Measurements from ENCODE around the gene CLEC16A.

Gene CLEC16A

DNA sequence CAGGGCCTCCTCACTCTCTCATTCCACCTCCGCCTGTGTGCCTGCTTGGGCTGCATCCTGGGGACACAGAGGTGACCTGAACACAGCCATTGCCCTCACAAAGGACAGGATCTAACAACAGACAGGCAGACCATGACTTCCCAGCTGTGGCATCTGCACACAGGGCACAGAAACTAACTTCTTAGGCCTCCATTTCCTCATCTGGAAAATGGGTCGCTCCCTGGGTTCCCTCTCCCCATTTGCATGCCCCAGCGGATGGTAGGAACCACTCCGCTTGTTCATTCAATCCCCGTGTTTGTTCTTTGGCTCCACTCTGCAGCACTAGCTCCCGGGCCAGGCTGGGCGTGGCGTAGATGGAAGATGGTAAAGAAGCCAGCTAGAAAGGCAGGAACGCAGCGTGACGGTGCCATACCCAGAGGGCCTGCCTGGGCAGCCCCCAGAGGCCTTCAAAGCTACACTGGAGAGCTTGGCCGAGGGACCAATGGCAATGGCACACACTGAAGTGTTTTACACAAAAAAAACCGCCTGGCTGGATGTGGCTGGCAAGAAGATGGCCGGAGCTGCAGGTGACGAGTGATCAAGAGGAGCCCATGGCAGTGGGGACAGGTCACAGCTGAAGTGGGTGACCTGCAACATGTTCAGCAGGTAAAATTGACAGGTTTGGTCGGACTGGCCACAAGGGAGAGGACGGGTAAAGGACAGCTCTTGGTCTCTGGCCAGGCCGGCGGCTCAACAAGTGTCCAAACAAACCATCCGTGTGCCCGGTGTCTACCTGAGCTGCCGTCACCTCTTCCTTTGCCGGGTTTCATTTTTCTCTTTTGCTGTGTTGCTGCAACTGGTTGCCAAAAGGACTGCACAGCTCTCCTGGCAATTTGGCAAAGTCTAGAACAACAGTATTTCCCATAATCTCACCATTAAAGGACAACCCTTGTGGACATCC is 244.7 kb downstream of the CLEC16A start:
- no peak for TF ChIP-seq ZNF274 (IDR thresholded peaks at IDR 0.05; ENCODE audit: low read depth, low read length)
- H3K4me3 ChIP-seq (ENCODE audit: low read length) = no peak overlapping the region

DNA sequence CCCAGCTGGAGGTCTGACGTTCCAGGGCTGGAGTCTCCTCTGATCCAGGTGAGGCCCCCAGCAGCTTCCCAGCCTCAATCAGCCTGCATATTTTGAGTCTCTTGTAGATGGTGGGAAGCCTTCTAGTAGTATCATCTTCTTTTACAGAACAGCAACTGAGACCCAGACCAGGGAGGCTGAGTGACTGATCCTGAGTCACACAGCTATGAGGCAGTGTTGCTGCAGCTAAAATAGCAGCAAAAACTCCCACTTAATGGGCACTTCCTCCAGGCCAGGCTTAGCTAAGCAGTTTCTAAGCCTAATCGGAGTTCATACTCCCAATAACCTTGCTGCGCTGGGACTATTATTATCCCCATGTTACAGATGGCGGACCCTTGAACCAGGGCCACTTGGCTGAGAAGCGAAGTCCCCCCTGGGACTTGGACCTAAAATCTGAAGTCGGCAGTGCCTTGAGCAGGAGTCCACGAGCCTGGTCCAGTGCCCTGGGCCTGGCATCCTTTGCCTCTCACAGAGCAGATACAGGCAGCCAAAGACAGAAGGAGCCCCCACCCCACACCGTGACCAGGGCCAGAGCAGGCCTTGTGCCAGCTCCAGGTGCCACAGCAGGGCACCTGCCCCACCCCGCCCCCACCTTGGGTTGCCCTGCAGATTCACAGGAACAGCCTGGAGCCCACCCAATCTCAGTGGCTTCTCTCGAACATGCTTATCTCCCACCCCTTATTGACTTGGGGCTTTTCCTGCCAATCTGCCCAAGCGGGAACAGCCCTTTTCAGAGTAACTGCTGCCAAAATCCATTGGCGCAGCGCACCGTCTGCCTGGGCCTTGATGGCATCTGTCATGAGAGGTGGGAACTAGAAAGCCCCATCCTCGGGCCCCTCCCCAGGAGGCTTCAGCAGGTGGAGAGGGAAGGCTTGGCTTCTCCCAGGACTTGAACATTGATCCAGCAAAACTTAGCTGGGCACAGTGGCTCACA is 246.5 kb downstream of the CLEC16A start:
- no peak overlapping the region for H3K4me3 ChIP-seq (ENCODE audit: low read length)
- no peak for TF ChIP-seq ZNF274 (IDR thresholded peaks at IDR 0.05; ENCODE audit: low read depth, low read length)

DNA sequence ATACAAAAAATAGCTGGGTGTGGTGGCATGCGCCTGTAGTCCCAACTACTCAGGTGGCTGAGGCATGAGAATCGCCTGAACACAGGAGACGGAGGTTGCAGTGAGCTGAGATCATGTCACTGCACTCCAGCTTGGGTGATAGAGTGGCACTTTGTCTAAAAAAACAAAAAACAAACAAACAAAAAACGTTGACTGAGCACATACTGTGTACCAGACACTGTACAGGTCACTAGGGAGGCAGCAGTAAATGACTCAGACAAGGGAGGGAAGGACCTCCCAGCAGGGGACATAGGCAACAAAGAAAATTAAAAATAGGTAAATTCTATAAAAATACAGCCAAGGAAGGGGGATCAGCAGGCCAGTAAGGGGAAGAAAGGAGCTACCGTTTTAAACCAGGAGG is 247.3 kb downstream of the CLEC16A start:
- no peak overlapping the region for H3K4me3 ChIP-seq (ENCODE audit: low read length)
- TF ChIP-seq ZNF274 (IDR thresholded peaks at IDR 0.05; ENCODE audit: low read depth, low read length) = no peak

DNA sequence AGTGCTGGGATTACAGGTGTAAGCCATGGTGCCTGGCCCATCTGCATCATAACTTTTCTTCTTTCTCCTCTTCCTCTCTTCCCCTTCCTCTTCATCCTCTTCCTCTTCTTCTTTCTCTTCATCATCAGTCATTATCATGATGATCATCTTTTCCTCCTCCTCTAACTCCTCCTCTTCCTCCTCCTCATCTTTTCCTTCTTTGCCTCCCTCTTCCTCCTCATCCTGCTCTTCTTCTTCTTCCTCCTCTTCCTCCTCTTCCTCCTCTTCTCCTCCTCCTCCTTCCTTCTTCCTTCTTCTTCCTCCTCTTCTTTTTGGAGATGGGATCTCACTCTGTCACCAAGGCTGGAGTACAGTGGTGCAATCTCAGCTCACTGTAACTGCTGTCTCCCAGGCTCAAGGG is 249.1 kb downstream of the CLEC16A start:
- no peak for TF ChIP-seq ZNF274 (IDR thresholded peaks at IDR 0.05; ENCODE audit: low read depth, low read length)
- no peak overlapping the region for H3K4me3 ChIP-seq (ENCODE audit: low read length)

DNA sequence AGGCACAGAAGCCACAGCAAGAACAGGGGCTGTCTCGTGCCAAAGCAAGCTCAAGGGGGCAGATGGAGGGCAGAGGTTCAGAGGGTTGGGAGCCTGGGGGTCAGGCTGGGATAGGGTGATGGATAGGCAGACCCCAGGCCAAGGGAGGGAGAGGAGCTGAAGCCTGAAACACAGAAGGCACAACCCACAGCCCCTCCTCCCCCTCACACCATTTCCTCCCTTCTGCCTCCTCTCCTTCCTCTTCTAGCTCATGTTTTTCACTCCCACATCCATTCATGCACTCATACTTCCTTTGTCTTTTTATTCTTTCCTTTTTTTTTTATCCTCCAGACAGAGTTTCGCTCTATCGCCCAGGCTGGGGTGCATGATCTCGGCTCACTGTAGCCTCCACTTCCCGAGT is 250.5 kb downstream of the CLEC16A start:
- H3K4me3 ChIP-seq (ENCODE audit: low read length) = no peak overlapping the region
- no peak for TF ChIP-seq ZNF274 (IDR thresholded peaks at IDR 0.05; ENCODE audit: low read depth, low read length)

DNA sequence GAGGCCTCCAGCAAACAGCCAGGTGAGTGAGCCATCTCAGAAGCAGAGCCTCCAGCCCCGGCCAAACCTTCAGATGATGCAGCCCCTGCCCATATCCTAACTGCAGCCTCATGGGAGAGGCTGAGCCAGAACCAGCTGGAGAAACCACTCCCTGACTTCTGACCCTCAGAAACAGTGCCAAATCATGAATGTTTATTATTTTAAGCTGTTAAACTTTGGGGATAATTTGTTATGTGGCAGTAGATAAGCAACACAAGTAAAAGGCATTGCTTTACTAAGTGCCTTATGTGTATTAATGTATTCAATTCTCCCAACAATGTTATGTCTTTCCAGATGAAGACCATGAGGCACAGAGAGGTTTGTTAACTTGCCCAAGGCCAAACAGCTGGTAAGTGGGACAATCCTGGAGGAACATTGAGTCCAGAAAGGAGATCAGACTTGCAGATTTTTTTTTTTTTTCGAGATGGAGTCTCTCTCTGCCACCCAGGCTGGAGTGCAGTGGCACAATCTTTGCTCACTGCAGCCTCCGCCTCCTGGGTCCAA is 252.0 kb downstream of the CLEC16A start:
- TF ChIP-seq ZNF274 (IDR thresholded peaks at IDR 0.05; ENCODE audit: low read depth, low read length) = no peak
- no peak overlapping the region for H3K4me3 ChIP-seq (ENCODE audit: low read length)

DNA sequence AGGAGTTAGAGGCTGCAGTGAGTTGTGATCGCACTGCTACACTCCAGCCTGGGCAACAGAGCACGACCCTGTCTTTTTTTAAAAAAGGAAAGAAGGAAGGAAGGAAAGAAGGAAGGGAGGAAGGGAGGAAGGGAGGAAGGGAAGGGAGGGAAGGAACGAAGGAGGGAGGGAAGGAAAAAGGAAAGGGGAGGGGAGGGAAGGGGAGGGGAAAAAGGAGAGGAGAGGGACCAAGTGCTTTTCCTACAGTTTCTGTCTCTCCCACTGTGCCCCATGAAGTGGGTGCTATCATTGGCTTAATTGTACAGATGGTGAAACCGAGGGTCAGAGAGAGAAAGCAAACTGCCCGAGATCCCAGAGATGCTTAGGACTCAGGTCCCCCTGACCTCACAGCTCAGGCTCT is 254.0 kb downstream of the CLEC16A start:
- no peak overlapping the region for H3K4me3 ChIP-seq (ENCODE audit: low read length)
- no peak for TF ChIP-seq ZNF274 (IDR thresholded peaks at IDR 0.05; ENCODE audit: low read depth, low read length)

DNA sequence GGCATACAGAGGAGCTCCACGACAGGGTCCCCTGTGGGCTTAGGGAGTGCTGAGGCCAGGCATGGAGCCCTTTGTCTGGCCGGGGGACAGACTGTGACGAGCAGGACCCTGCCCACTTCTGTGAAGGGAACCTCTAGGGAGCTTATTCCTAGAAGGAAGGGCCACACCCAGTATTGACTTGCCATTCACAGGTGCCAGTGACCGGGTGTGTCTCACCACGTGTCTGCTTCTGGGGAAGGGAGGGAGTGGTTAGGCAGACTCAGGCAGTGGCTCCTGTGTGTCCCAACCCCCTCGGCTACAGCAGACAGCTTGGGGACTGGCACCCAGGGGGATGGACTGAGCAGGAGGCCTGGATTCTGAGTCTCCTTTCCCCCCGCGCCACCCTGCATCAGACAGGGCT is 254.5 kb downstream of the CLEC16A start:
- no peak overlapping the region for H3K4me3 ChIP-seq (ENCODE audit: low read length)
- TF ChIP-seq ZNF274 (IDR thresholded peaks at IDR 0.05; ENCODE audit: low read depth, low read length) = no peak

DNA sequence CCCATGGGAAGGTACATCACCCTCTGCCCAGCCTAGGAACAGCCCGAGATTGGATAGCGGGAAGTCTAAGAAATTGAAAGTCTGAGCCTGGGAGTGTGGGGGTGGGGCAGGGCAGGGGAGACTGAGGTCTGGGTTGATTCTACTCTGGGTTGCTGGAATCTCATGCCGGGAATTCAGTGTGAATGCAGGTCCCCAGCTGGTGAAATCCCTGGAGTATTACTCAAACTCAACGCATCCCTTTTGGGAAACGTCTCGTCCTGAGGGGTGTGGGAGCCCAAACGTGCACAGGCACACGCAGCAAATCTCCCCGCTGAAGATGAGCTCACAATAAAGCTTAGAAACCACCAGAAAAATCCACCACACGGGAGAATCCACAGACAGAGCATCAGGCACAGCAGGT is 256.2 kb downstream of the CLEC16A start:
- TF ChIP-seq ZNF274 (IDR thresholded peaks at IDR 0.05; ENCODE audit: low read depth, low read length) = no peak
- no peak overlapping the region for H3K4me3 ChIP-seq (ENCODE audit: low read length)

DNA sequence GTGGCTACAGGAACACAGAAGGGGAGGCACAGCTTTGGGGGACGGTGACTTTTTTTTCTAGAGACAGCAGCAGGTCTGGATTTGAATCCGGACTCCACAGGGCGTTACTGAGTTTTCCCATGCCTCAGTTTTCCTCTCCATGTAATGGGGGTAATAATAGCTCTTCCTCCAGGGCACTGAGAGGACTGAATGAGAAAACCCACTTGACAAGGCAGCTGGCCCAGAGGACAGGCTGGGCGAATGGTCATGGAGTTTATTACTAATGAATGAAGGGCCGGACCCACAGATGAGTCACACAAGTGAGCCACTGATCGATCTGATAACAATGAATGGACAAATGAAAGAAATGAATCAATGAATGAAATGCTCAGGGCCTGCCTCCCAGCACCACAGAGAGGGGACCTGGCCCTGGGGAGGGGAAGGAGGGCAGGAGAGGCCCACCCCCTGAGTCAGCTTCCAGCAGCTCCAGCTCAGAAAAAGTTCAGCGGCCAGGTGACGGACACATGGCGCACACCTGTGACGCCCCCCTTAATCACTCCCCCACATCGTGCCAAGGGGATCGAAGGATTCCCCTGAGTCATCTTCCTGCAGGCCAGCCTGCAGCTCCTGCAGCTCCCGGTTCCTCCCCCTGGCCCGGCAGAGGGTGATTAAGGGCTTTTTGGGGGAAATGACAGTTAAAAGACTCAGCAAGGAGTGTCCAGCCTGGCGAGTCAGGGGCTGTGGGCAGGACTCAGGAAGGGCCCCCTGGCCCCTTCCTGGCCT is 257.3 kb downstream of the CLEC16A start:
- no peak overlapping the region for H3K4me3 ChIP-seq (ENCODE audit: low read length)
- TF ChIP-seq ZNF274 (IDR thresholded peaks at IDR 0.05; ENCODE audit: low read depth, low read length) = no peak

DNA sequence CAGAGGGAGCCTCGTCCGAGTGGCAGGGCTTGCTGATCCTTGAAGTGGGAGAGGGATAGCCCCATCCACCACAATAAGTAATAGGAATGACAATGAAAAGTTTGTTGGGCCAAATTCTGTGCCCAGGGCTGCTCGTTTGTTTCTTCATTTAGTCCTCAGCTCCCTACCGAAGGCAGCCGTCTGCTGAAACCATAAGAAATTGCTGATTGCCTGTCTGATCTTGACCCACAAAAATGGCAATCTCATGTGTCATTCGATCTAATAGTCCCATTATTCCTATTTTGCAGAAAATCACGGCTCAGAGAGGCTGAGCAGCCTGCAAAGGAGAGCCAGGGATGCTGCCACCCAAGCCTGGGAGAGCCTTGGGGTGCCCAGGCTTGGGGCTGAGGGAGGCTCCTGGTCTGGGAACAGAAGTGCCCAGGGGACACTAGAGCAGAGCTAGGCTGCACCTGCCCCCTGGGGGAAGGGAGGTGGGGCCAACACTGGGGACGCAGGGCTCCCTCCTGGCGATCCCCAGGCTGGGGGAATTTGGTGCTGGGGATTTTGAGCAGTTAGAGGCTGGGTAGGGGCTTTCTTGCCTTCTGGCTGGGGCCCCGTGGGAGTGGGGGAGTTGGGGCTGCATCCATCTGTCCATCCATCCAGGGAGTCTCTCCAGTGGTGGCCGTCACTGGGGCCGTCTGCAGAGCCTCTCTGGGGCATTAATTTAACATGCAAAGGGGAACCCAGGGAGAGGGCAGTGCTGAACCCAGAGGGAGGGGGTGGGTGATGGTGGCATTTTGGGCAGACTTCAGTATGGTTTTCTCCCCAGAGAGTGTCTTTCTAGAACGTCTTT is 258.1 kb downstream of the CLEC16A start:
- no peak overlapping the region for H3K4me3 ChIP-seq (ENCODE audit: low read length)

DNA sequence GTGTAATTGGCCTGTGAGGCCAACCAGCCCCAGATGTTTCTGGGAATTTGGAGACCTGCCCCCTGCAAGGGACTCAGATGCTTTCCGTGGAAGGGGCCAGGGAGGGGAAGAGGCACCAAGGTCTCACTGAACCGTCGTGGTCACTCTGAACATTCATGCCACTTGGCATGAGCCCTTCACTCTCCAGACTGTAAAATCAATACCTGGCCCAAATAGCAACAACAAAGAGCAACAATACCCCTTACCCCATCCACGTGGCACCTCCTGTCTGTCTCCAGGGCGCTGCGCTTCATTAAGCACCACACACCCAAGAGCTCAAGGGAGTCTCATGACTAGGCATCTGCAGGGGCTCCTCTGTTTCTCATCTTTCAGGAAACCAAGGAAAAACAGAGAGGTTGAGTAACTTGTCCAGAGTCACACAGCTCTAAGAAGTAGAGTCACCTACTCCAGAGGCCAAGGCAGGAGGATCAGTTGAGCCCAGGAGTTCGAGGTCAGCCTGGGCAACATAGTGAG is 258.8 kb downstream of the CLEC16A start:
- no peak overlapping the region for H3K4me3 ChIP-seq (ENCODE audit: low read length)
- no peak for TF ChIP-seq ZNF274 (IDR thresholded peaks at IDR 0.05; ENCODE audit: low read depth, low read length)

More for the DNA sequence above, 258.1 kb downstream of the CLEC16A start:
- no peak for TF ChIP-seq ZNF274 (IDR thresholded peaks at IDR 0.05; ENCODE audit: low read depth, low read length)

All from GM08714 (cell line).